GM19397 (cell line): ENCODE results near the gene KRT33A.
"Not testable (repeated sequence)": the region's sequence is repeated elsewhere in the genome, so short reads cannot be mapped to it uniquely, and the experiment has no call there.

Experiments used
- ATAC-seq: cut with Tn5 transposase; IDR thresholded peaks from one replicate; pipeline ENCODE4 v1.9.1; 2021; ENCODE audit warnings: mild to moderate bottlenecking, moderate library complexity; ENCODE audit not compliant: unreplicated experiment

The KRT33A gene

DNA sequence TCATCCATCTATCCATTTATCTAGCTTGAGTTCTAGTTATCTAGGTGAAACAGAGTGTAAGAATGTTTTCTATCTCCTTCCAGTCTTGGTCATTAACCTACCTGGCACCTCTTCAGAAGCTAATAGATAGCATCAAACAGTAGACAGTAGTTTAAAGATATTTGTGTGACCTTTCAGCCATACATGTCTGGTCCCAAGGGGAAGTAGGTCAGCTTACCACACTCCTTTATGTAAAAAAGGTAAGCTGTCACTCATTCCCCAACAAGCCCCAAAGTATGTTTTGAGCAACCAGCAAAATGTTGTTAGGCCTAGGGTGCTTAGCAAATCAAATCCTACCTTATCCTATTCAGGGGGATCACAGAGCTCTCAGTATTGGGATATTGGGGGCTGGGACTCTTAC lies 15.4 kb upstream of the KRT33A start:
- no peak for ATAC-seq

DNA sequence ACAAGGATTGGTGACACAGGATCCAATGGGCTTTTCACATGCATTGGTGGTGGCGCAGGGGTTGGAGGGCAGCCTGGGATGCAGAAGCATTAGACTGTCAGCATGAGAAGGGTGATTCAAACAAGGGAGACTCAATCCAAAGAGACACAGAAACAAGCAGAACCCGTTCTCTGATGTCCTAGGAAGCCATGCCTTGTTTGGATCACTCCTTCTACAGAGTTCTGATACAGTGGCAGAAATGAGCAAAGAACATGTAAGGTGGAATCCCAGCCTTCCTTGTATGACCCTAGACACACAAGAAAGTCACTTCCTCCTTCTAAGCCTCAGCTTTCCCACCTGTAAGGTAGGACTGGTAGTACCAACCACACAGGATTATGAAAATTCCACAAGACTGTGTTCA lies 13.3 kb upstream of the KRT33A start:
- no peak for ATAC-seq

DNA sequence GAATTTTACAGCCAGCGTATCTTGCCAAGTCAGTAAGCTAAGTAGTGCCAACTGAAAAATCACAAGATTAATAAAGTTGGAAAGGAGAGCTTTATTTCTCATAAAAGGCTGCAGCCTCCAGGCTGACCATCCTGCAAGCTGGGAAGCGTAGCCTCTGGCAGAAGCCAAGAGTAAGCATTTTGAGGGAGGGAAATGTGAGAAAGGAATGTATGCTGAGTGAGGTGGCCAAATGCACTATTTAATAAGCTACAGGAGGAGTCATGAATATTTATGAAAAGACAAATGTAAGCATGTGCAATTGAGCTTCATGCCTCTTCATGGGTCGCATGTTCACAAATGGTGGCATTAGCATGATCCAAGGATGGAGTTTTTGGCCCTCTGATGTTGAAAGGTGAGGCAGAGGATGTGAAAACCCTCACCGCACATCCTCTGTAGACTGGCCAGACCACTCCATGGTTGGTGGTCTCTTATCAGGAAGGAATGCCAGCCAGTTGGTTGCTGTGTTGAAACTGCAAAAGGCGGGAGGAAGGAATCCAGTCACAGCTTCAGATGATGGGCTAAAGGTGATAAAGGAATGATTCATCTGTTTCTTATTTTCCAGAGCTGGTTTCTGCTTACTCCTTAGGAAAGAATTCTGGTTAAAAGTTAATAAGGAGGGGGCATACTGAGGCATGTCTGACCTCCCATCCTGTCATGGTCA lies 9.8 kb upstream of the KRT33A start:
- no peak for ATAC-seq

DNA sequence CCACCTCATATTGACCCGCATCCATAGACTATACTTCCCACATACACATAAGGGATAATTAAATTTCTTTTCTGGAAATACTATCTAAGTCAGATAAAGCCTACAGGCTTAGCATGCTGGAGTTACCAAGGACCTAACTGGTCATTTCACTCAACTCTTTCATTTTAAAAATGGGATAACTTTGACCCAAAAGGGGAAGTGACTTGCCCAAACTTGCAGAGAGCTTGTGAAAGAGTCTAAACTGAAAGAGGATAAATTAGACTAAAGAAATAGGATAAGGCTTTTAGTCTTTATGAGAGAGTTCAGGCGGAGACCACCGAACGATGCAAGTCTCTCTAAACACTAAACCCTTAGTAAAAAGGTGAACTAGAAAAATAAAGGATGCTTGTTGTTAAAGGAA lies 3.9 kb upstream of the KRT33A start:
- ATAC-seq: no peak

DNA sequence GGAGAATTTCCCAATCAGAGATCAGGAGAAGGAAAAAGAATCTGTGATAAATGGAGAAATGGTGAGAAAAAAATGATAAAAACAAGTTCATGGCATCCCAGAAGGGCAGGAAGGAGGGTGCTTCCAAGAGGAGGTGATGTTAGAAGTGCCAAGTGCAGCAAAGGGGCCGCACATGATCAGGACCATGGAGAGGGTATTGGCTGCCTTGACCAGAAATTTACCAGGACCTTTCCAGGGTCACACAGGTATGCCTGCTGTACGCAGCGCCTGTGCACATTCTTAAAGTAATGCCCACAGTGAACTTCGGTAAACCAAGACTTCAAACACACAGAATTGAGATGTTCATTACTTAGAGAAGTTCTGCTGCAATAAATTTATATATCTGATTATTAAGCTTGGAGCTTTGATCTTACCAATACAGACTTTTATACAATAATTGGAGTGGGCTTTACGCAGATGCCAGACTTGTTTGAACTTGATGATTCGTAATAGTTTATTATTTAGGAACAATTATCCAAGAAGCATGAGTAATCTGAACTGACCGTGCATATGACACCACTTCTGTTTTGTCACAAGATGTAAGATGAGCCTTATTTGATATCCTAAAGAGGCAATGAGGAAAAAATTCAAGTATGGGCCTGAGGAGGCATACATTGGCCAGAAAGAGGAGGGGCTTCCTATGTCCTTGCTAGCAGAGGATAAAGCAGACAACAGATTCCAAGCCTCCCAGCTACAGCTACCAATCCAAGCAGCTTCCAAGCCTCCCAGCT lies 2.2 kb upstream of the KRT33A start:
- ATAC-seq: no peak

DNA sequence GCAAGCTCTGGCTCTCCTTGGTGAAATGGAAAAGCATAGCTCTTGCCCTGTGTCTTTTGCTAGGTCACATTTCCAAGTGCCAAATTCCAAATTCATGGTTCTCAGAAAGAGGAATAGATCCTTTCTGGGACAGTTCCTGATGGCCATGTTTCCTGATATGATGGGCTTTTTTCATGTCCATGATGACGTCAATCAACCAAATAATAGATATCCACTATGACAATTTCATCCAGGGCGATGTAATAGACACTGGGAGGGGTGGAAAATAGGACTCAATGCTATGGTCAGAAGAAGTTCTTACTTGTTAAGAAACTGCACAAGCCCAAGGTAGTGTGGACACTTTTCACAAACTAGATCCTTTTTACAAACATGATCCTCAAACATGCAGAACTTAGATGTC lies 549 bp upstream of the KRT33A start:
- no peak for ATAC-seq

DNA sequence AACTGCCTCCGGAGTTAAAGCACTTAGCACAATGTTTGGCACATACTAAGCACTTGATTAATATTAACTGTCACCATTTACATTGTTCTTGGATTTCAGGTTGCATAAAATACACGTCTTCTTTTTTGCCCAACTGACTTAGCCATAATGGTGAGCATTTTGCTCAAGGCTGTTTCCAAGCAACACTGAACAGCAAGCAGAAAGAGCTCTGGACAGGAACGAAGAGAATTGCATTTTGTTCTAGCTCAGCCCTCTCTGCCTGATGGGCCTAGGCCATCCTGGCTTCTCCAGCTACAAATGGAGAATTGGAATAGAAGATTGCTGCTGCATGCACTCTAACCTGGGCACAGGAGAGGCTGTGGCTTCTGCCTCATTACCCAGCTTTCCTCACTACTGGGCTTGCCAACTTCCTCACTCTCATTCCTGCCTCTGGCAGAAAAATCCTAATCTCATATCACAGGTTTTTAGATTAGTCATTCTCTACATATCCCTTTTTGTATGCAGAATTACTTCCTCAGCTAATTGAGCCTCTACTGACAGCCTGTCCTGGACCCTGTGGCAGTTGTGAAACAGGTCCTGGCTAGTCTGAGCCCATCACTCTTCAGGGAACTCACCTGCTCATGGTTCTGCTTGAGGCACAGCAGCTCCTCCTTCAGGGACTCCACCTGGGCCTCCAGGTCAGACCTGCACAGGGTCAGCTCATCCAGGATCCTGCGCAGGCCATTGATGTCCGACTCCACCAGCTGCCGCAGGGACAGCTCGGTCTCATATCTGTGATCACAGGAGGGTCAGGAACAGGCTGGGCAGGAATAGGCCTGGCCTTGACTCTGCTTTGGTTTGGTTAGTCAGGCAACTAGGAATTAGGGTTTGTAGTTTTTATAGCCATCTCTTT lies 2.5 kb downstream of the KRT33A start:
- ATAC-seq: no peak

DNA sequence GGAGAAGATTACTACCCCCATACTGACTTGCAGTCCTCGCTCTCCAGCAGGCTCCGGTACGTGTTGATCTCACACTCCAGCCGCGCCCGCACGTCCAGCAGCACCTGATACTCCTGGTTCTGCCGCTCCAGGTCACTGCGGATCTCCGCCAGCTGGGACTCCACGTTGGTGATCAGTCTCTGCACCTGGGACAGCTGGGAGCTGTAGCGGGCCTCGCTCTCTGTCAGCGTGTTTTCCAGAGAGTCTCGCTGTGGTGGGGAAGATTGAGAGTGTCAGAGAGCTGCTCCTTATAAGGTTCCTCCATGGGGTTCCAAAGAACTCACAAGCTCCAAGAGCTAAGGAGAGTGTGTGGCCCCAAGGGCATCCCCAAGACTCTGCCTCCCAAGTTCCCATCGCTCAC lies 4.2 kb downstream of the KRT33A start:
- ATAC-seq: not testable (repeated sequence)

DNA sequence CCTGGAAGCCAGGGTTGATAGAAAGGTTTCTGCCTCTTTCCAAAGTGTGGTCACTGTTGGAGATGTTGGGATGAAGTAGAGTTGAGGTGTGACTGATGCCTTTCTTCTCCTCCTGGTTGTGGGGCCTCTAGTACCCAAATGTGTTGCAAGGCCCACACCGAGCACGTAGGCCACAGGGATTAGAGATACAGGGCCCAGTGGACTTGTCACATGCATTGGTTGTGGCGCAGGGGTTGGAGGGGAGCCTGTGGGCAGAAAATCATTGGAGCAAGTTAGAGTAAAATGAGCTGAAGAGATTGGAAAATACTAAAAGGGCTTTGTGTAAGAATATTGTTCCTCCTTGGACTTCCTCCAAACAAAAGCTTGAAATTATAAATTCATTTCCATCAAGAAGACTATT lies 4.6 kb downstream of the KRT33A start:
- ATAC-seq: no peak

DNA sequence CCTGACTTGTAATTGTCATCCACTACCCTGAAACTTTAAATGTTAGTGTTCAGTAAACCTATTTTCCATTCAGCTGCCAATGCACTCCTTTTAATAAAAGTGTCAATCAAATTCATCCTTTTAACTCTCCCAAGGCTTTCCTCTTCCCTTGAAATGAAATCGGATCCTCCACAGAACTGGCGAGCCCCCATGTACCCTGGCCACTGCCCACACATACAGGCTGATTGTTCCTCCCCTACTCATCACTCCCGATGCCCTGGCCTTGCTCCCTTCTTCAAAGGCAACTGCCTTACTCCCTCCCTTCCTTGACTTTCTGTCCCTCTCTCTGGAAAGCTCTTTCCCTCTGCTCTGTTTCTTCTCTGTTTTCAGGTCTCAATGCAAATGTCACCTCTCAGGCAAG lies 7.6 kb downstream of the KRT33A start:
- ATAC-seq: no peak

DNA sequence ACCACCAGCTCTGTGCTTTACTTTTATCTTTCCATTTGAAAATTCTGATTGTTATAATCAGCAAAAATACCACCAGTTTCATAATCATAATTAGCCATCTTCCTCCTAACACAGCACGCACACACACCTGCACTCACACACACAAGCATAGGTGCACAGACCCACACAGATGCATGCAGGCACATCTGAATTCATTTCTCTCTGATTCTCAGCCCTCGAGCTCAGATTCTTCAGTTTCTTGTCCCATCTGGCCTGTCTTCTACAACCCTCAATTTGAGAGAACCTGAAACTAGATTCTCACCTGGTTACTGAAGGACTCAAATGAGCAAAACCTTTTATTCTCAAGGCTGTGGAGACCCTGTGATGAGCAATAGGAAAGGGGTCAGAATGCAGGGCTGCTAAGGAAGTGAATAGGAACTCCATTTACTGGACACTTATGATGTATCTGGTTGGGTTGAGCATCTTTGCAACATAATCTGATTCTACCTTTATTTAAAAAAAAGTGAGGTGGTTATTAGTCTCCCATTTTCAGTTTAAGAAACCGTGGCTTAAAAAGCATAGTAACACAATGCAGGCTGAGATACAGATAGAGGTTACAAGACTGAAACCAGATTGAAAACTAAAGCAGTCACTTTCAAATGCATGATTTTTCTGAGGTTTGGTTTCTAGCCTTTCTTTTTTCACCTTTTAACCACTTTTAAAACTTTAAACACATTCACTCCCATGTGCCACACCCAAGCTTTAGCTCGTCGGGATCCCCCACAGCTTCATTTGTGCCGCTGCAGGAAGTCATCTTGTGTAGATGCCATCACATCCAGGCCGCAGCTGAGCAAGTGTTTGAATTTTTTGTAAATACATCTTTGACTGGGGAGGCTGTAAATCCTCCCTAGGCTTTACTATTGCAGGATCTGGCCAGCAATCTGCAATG lies 9.4 kb downstream of the KRT33A start:
- no peak for ATAC-seq

DNA sequence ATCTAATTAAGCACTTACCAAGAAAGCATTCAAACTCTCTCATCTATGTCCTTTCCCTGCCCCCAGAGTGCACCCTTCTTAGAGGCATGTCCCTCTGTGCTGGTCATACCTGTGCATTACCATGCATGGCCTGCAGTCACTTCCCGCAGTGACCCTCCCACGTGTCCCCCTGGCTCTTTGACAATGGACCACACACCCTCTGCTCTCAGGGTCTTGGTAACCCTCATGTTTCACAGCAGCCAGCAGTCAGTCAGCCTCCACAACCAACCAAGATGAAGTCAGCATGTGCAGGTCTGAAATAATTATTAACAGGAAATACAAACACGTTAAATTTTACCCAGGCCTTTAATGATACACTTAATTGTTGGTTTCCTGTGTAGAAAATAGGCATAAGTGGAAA lies 10.1 kb downstream of the KRT33A start:
- no peak for ATAC-seq

DNA sequence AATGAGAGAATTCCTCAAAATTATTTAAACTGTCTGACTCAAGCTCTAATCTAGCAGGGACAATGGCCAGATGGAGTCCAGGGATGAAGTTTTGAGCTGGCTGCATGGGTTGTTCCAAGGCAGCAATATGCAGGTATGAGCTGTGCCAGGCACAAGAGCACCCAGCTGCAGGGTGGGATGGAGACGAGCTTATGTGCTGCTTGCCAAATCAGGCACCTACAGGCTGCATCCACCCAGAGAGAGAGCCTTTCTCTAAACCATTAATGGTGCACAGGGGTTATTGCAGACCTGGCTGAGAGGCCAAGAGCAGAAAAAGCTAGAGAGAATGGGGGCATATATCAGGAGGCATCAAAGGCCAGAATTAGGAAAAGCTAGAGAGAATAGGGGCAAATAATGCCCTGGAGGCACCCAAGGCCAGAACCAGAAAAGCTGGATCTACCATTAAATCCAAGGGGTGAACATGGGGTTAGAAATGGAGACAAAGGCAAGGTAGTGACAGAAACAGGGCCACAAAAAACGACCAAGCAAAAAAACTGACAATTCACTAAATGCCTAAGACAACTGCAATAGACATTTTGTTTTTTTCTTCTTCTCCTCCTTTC lies 11.0 kb downstream of the KRT33A start:
- ATAC-seq: no peak

DNA sequence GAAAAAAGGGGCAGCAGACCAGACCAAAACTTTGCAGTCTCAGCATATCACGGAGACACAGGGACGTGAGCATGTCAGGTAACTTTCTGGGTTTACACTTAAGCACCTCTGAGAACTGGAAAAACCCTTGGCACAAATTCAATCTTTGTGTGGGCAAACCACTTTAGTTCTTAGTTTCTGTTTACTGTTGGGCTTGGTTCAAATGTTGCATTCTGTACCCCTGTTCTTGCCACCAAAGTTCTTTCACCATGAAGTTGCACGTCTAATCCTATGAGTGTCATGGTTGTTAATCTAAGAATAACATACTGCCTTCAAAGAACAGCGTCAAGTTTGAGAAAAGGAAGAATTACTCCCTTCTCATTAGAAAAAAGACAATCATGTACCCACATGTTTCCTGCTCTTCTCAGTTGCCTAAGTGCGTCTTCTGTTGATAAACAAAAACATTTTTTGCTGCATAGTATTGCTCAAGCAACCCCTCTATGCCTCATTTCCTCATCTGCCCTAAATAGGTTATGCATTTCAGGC lies 11.6 kb downstream of the KRT33A start:
- ATAC-seq: no peak

DNA sequence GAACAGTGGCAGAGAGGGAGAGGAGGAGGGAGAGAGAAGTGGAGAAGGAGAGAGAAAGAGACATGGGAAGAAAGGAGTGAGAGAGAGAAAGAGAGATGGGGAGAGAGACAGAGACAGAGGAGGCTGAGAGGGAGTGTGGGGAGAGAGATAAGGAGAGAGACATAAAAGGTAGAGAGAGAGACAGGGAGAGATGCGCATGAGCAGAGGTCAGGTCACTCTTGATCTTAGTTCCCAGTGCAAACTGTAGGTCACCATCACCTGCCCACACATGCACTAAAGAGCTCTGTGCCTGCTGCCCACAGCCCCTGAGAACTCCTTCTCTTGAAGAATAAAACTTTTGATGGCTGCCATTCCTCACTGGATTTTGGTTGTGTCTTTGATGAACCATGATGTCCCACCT lies 14.9 kb downstream of the KRT33A start:
- ATAC-seq: no peak

DNA sequence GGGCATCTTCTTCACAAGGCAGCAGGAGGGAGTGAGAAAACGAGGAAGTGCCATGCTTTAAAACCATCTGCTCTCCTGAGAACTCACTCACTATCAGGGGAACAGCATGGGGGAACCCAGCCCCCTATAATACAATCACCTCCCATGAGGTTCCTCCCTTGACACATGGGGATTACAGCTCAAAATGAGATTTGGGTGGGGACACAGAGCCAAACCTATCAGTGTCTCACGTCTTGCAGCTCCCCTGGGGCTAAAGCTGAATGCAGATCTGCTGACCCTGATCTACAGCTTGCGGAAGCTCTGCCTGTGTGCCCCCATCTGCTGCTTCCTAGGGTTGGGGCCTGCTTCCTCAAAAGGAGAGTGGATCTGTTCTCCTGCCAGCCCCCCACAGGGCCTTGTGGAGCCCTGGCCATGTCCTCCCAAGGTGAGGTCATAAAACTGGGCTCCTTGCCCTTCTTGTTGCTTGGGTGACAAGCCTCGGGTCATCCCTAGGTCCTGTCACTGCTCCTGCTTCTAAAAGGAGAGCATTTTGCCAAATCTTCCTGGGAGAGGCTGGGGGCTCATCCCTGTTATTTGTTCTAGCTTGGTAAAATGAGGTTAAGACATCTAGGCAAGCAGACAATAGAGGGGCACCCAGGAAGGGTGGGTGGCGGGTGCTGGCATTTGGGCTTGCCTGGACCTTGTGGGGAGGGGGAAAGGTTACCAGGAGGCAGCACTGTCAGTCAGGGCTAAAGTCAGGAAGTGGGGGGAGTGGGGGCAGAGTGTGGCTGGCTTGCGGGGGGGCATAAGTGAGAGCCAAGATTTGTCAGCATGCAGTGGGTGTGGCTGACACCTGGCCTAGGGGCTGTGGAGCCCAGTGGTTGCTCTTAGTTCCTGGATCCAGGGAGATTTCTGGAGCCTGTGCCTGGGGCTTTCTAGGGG lies 16.0 kb downstream of the KRT33A start:
- no peak for ATAC-seq

DNA sequence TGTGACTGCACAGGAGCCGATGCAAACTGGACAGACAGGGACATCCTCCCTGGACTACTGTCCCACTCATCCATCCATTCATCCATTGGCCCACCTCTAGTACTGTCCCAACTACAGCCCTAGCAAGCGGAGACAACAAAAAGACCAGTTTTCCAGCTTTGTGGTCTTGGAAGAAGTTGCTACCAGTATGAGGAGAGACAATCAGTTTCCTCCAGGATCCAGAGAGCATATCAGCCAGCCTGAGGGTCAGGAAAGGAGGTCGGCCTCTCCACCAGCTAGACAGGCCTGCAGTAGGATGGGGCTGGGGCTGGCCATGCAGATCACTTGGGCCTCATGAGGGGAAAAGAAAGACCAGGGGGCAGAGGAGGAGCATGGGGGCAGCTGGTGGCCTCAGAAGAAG lies 16.8 kb downstream of the KRT33A start:
- no peak for ATAC-seq

DNA sequence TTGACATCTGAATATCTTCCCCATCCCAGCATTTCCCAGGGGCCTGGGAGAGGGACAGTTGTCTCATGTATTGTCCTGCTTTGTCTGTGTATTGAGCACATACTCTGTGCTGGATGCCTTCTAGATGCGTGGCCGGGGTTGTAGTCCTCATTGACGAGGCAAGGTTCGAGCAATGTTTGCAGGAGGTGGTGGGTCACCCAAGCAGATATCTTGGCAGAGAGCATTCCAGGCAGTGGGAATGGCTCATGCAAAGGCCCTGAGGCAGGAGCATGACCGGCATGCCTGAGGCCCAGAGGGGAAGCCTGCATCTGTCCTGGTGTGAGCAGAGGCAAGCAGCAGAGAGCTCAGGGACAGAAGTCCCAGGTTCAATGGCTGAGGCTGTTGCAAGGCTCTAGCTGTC lies 17.5 kb downstream of the KRT33A start:
- ATAC-seq: no peak

DNA sequence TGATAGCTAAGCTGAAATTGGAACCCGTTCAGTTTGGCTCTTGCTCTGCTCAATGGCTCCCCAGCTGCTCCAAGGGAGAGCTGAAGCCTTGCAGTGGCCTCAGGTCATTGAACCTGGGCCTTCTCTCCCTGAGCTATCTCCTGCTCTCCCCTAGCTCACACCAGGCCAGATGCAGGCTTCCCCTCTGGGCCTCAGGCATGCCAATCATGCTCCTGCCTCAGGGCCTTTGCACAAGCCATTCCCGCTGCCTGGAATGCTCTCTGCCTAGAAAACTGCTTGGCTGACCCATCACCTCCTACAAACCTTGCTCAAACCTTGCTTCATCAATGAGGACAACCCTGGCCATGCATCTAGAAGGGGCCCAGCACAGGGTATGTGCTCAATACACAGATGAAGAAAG lies 18.4 kb downstream of the KRT33A start:
- no peak for ATAC-seq
